Measurements from ENCODE around the gene CNNM3. TPM values are rescaled to one million over a fixed set of nuclear protein-coding genes. Genes with fewer than 3 reads are reported as not detected.

CNNM3 gene
- total RNA-seq, 1 donor from 2014 or later: 20.9 TPM

DNA sequence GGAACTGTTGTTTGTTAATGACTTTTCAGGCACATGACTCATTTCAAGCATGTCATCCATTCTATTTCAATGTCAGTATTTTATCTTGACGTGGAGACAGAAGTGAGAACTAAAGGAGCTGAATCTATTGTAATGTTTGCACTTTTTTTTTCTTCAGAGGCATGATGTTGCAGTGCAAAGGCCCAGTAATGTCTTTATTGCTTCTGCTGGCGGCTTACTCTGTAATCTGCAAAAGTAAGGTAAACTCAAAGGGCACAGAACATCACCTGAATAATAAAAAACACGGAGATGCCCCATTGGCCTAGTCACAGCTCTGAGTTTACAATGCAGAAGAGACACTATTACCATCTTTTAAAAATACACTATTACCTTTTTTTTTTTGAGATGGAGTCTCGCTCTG is 2.4 kb upstream of the CNNM3 start:
- Mint-ChIP-seq H3K27me3 (ENCODE audit: unreplicated experiment) (no peaks in the 10 kb centered on the region), H3K4me1 (ENCODE audit: unreplicated experiment) (peaks cover 22% of the 10 kb centered on the region), H3K27ac (ENCODE audit: unreplicated experiment) (no peak overlapping the region), H3K4me3 (ENCODE audit: unreplicated experiment) (no peak overlapping the region), H3K9me3 (ENCODE audit: unreplicated experiment) (no peaks in the 10 kb centered on the region), H3K36me3 (ENCODE audit: unreplicated experiment) (no peaks in the 10 kb centered on the region)
- TF ChIP-seq, protein P1, sequence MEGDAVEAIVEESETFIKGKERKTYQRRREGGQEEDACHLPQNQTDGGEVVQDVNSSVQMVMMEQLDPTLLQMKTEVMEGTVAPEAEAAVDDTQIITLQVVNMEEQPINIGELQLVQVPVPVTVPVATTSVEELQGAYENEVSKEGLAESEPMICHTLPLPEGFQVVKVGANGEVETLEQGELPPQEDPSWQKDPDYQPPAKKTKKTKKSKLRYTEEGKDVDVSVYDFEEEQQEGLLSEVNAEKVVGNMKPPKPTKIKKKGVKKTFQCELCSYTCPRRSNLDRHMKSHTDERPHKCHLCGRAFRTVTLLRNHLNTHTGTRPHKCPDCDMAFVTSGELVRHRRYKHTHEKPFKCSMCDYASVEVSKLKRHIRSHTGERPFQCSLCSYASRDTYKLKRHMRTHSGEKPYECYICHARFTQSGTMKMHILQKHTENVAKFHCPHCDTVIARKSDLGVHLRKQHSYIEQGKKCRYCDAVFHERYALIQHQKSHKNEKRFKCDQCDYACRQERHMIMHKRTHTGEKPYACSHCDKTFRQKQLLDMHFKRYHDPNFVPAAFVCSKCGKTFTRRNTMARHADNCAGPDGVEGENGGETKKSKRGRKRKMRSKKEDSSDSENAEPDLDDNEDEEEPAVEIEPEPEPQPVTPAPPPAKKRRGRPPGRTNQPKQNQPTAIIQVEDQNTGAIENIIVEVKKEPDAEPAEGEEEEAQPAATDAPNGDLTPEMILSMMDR (IDR thresholded peaks at IDR 0.05): no peak
- no peak for DNase-seq (ENCODE audit: extremely low spot score, unreplicated experiment)

DNA sequence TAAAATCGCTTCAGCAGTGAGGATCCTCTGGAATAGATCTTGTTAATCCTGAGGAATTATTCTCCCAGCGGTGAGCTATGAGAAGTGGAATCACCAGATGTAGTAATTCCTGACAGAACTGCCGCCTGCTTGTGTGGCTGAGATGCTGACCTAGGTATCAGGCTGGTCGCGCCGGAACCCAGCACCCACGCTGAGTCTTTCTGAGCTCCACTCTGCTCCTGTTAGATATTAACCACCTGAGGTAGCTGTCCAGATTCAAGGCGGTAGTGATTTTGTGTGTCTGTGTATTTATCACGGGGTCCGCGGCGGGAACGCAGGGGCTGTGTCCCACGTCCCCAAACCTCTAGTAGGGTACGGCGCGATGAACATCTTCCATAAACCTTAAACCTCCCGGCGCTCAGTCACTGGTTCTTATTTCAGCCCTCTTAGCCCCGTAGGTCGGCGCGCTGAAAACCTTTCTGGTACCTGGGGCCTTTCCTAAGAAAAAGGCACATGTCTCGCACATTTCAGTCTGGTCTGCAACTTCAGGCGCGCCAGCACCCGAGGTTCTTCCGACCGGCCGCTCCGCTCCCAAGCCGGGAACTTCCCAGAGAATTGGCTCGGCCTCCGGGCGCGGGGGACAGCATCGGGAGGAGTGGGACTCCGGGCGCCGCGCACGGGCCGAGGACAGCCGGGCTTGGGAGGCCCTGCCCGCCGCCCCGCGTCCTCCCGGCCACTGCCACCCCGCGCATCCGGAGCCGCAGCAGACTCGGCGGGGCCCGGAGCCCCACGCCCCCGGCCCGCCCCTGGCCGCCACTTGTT is 542 bp upstream of the CNNM3 start:
- Mint-ChIP-seq H3K27ac (ENCODE audit: unreplicated experiment) (peak overlapping the region; percentile 88), H3K9me3 (ENCODE audit: unreplicated experiment) (no peaks in the 10 kb centered on the region), H3K27me3 (ENCODE audit: unreplicated experiment) (no peaks in the 10 kb centered on the region), H3K4me1 (ENCODE audit: unreplicated experiment) (peaks cover 29% of the 10 kb centered on the region), H3K36me3 (ENCODE audit: unreplicated experiment) (peaks cover 14% of the 10 kb centered on the region), H3K4me3 (ENCODE audit: unreplicated experiment) (peak overlapping the region; percentile 85)
- TF ChIP-seq, protein P1 (IDR thresholded peaks at IDR 0.05): no peak
- no peak for DNase-seq (ENCODE audit: extremely low spot score, unreplicated experiment)

GRCh38 chr2:96816836-96817702 is 1.0 kb downstream of the CNNM3 start:
- Mint-ChIP-seq H3K4me3 (ENCODE audit: unreplicated experiment) (peak overlapping the region; percentile 71), H3K36me3 (ENCODE audit: unreplicated experiment) (peaks cover 18% of the 10 kb centered on the region), H3K4me1 (ENCODE audit: unreplicated experiment) (peaks cover 29% of the 10 kb centered on the region), H3K27me3 (ENCODE audit: unreplicated experiment) (no peaks in the 10 kb centered on the region), H3K27ac (ENCODE audit: unreplicated experiment) (no peak overlapping the region), H3K9me3 (ENCODE audit: unreplicated experiment) (no peaks in the 10 kb centered on the region)
- no peak for DNase-seq (ENCODE audit: extremely low spot score, unreplicated experiment)
- TF ChIP-seq, protein P1 (IDR thresholded peaks at IDR 0.05): no peak

- TF ChIP-seq, protein P1 (IDR thresholded peaks at IDR 0.05): no peak
- Mint-ChIP-seq H3K4me1 (ENCODE audit: unreplicated experiment) (peaks cover 29% of the 10 kb centered on the region), H3K27ac (ENCODE audit: unreplicated experiment) (no peak overlapping the region), H3K4me3 (ENCODE audit: unreplicated experiment) (peak overlapping the region; percentile 71), H3K27me3 (ENCODE audit: unreplicated experiment) (no peaks in the 10 kb centered on the region), H3K9me3 (ENCODE audit: unreplicated experiment) (no peaks in the 10 kb centered on the region), H3K36me3 (ENCODE audit: unreplicated experiment) (peaks cover 18% of the 10 kb centered on the region)
- no peak for DNase-seq (ENCODE audit: extremely low spot score, unreplicated experiment)
Measured at GRCh38 chr2:96817882-96818281, 1.8 kb downstream of the CNNM3 start.

Data from osteocyte (in vitro differentiated cells).